Spleen (tissue), 7 donors: Measurements from ENCODE around the gene PLK5.

ENCODE experiments used
- CTCF ChIP-seq, 11 experiments: fragments of 200-600 bp in 7 of 11; fragments of 450-650 bp in 4 of 11; sonication (generic) in 4 of 11; IDR thresholded peaks in 8 of 11; conservative IDR thresholded peaks in 3 of 11; 1 replicate in 7 of 11; 2 replicates in 4 of 11; pipeline versions ENCODE4 v1.4.0 to v1.8.0; 2016 to 2021; ENCODE audit warnings: antibody characterized with exemption in 11 of 11, inconsistent platforms in 4 of 11, mild to moderate bottlenecking in 1 of 11
- POLR2AphosphoS5 ChIP-seq, 3 donors: sonication (generic); formaldehyde crosslinking; IDR thresholded peaks; one replicate each; pipeline ENCODE4 v1.5.1; 2017; ENCODE audit warnings: antibody characterized with exemption in 3 of 3
- donor health status: DM: no; HTN: no; CAD: no; lungs with moderate emphysema.
- donor health status: DM: no; HTN: no; CAD: no.
- donor health status: DM: no; HTN: no; CAD: no.

GRCh38 chr19:1495799-1496713 is 27.8 kb upstream of the PLK5 start:
- TF ChIP-seq CTCF (IDR thresholded peaks at IDR 0.05 in 8 of 11, conservative IDR thresholded peaks at IDR 0.05 in 3 of 11) (no peak), POLR2AphosphoS5 (IDR thresholded peaks at IDR 0.05) (no peak)
